OCI-LY1 (cell line): Measurements from ENCODE around the gene KLK13.

Experiments
- H2AFZ ChIP-seq: fragments of 200-600 bp; sonication (generic), shearing (Covaris generic); 2 replicates; pipeline ENCODE4 v1.6.0; 2014; ENCODE audit warnings: antibody characterized with exemption, mild to moderate bottlenecking, low read length
- H3F3A ChIP-seq: fragments of 200-600 bp; sonication (generic), shearing (Covaris generic); 2 replicates; pipeline ENCODE4 v1.6.0; 2014; ENCODE audit warnings: mild to moderate bottlenecking, antibody characterized with exemption, low read length, moderate library complexity; ENCODE audit not compliant: insufficient read depth
- H3K27ac ChIP-seq: fragments of 200-600 bp; sonication (generic); 2 replicates; pipeline ENCODE4 v1.5.1; 2014; ENCODE audit warnings: low read length, mixed run types, mild to moderate bottlenecking, low read depth; ENCODE audit not compliant: poor library complexity, severe bottlenecking
- H3K27me3 ChIP-seq: fragments of 200-600 bp; sonication (generic); 2 replicates; pipeline ENCODE4 v1.6.0; 2014; ENCODE audit warnings: antibody characterized with exemption, mild to moderate bottlenecking, low read length, moderate library complexity; ENCODE audit not compliant: insufficient read depth
- H3K36me3 ChIP-seq: fragments of 200-600 bp; sonication (generic); 2 replicates; pipeline ENCODE4 v1.6.1; 2014; ENCODE audit warnings: mild to moderate bottlenecking, antibody characterized with exemption, low read length, moderate library complexity, mixed read lengths; ENCODE audit not compliant: insufficient read depth
- H3K4me1 ChIP-seq: fragments of 200-600 bp; sonication (generic); 2 replicates; pipeline ENCODE4 v1.5.1; 2014; ENCODE audit warnings: mild to moderate bottlenecking, low read length, moderate library complexity; ENCODE audit not compliant: insufficient read depth, severe bottlenecking
- H3K4me2 ChIP-seq: fragments of 200-600 bp; sonication (generic), shearing (Covaris generic); 2 replicates; pipeline ENCODE4 v1.6.1; 2014; ENCODE audit warnings: low read length
- H3K4me3 ChIP-seq: fragments of 200-600 bp; sonication (generic); 2 replicates; pipeline ENCODE4 v1.5.1; 2014; ENCODE audit warnings: low read length, low read depth, mild to moderate bottlenecking, mixed read lengths; ENCODE audit not compliant: poor library complexity, severe bottlenecking
- H3K79me2 ChIP-seq: fragments of 200-600 bp; shearing (Covaris generic); 2 replicates; pipeline ENCODE4 v1.6.1; 2016; ENCODE audit warnings: mixed run types, low read length, mixed read lengths; ENCODE audit not compliant: insufficient read depth
- H3K9ac ChIP-seq: fragments of 200-600 bp; sonication (generic), shearing (Covaris generic); 2 replicates; pipeline ENCODE4 v1.6.1; 2014; ENCODE audit warnings: mild to moderate bottlenecking, low read length, mixed read lengths
- H3K9me2 ChIP-seq: fragments of 200-600 bp; sonication (generic), shearing (Covaris generic); 2 replicates; pipeline ENCODE4 v1.6.1; 2014; ENCODE audit warnings: low read depth, mild to moderate bottlenecking, low read length, mixed read lengths
- H3K9me3 ChIP-seq: fragments of 200-600 bp; shearing (Covaris generic); 2 replicates; pipeline ENCODE4 v1.6.1; 2014; ENCODE audit warnings: low read length, mixed read lengths
- H4K20me1 ChIP-seq: fragments of 200-600 bp; sonication (generic), shearing (Covaris generic); 2 replicates; pipeline ENCODE4 v1.6.0; 2016; ENCODE audit warnings: mild to moderate bottlenecking, low read length; ENCODE audit not compliant: insufficient read depth
- EZH2 ChIP-seq: fragments of 200-600 bp; sonication (generic), shearing (Covaris generic); IDR thresholded peaks from 2 replicates; pipeline ENCODE4 v1.8.0; 2017; ENCODE audit warnings: borderline replicate concordance, mixed run types, mild to moderate bottlenecking, antibody characterized with exemption, low read length, moderate library complexity, mixed read lengths
- TF ChIP-seq, protein P1 (sequence below): fragments of 200-600 bp; sonication (generic), shearing (Covaris generic); IDR thresholded peaks from 2 replicates; pipeline ENCODE4 v1.5.1; 2017; ENCODE audit warnings: mild to moderate bottlenecking, antibody characterized with exemption, low read length, moderate library complexity, mixed read lengths

The KLK13 gene

DNA sequence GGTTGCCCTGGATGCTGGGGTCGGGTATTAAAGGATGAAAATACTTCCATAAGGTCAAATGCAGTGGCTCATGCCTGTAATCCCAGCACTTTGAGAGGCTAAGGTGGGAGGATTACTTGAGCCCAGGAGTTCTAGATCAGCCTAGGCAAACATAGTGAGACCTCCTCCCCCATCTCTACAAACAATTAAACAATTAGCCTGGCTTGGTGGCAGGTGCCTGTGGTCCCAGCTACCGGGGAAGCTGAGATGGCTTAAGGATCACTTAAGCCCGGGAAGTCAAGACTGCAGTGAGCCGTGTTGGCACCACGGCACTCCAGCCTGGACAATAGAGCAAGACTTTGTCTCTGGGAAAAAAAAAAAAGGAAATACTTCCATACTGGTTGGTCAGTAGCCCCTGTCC is 40.0 kb downstream of the KLK13 start:
- no peak overlapping the region for H3K9ac ChIP-seq
- H3K4me1 ChIP-seq: no peaks in the 10 kb centered on the region
- H4K20me1 ChIP-seq: no peaks in the 10 kb centered on the region
- H3K4me3 ChIP-seq: no peak overlapping the region
- H3K27ac ChIP-seq: no peak overlapping the region
- H3K9me3 ChIP-seq: no peaks in the 10 kb centered on the region
- H2AFZ ChIP-seq: no peak overlapping the region
- H3K9me2 ChIP-seq: no peaks in the 10 kb centered on the region
- H3K27me3 ChIP-seq: no peaks in the 10 kb centered on the region; the same call in 1 of the 2 replicates
- H3F3A ChIP-seq: no peaks in the 10 kb centered on the region
- no peaks in the 10 kb centered on the region for H3K79me2 ChIP-seq
- TF ChIP-seq, protein P1, sequence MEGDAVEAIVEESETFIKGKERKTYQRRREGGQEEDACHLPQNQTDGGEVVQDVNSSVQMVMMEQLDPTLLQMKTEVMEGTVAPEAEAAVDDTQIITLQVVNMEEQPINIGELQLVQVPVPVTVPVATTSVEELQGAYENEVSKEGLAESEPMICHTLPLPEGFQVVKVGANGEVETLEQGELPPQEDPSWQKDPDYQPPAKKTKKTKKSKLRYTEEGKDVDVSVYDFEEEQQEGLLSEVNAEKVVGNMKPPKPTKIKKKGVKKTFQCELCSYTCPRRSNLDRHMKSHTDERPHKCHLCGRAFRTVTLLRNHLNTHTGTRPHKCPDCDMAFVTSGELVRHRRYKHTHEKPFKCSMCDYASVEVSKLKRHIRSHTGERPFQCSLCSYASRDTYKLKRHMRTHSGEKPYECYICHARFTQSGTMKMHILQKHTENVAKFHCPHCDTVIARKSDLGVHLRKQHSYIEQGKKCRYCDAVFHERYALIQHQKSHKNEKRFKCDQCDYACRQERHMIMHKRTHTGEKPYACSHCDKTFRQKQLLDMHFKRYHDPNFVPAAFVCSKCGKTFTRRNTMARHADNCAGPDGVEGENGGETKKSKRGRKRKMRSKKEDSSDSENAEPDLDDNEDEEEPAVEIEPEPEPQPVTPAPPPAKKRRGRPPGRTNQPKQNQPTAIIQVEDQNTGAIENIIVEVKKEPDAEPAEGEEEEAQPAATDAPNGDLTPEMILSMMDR: no peak
- TF ChIP-seq EZH2: no peak
- no peaks in the 10 kb centered on the region for H3K36me3 ChIP-seq
- H3K4me2 ChIP-seq: no peak overlapping the region

DNA sequence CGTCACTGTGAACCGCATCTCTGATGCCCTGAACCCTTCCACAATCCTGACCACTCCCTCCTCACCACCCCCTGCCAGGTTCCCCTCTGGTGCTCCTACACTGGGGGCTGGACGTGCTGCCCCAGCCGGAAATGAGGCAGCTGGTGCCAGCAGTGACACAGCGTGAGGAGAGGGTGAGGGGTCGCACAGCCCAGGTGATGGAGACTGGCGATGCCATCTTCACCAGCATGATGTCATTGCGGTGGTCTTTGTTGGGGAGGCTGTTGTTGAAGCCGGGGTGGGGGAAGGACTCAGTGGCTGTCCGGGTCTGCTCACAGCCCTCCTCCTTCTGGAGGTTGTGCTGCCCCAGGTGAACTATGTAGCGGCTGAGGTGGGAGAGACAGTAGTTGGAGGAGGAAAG is 40.9 kb downstream of the KLK13 start:
- no peaks in the 10 kb centered on the region for H4K20me1 ChIP-seq
- no peak for TF ChIP-seq EZH2
- TF ChIP-seq, protein P1: no peak
- no peaks in the 10 kb centered on the region for H3F3A ChIP-seq
- no peak overlapping the region for H3K4me2 ChIP-seq
- H3K79me2 ChIP-seq: no peaks in the 10 kb centered on the region
- no peak overlapping the region for H3K27ac ChIP-seq
- H2AFZ ChIP-seq: no peak overlapping the region
- H3K9ac ChIP-seq: no peak overlapping the region
- H3K4me3 ChIP-seq: no peak overlapping the region
- no peaks in the 10 kb centered on the region for H3K27me3 ChIP-seq
- no peaks in the 10 kb centered on the region for H3K4me1 ChIP-seq
- H3K36me3 ChIP-seq: no peaks in the 10 kb centered on the region
- no peaks in the 10 kb centered on the region for H3K9me3 ChIP-seq
- no peaks in the 10 kb centered on the region for H3K9me2 ChIP-seq

DNA sequence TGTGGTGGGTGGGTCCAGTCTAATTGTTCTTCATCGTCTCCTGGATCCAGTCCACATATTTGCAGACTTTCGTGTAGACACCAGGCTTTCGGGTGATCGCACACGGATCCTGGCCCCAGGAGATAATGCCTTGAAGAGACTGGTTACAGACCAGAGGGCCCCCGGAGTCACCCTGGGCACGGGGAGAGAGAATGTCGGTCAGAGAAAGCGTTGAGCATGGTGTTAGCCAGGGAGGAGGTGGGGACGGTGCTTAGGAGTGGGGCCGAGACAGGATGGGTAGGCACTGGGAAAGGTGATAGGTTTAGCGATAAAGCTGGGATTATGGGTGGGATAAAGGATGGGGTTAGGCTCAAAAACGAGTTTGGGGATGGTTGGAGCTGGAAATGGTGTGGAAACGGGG is 42.4 kb downstream of the KLK13 start:
- no peaks in the 10 kb centered on the region for H4K20me1 ChIP-seq
- TF ChIP-seq EZH2: no peak
- TF ChIP-seq, protein P1: no peak
- H3K4me2 ChIP-seq: no peak overlapping the region
- H3K27me3 ChIP-seq: no peaks in the 10 kb centered on the region
- H3K4me3 ChIP-seq: no peak overlapping the region
- H3K9me2 ChIP-seq: no peaks in the 10 kb centered on the region
- H3K9ac ChIP-seq: no peak overlapping the region
- H3K79me2 ChIP-seq: no peaks in the 10 kb centered on the region
- H3F3A ChIP-seq: no peaks in the 10 kb centered on the region
- H3K36me3 ChIP-seq: no peaks in the 10 kb centered on the region
- no peak overlapping the region for H2AFZ ChIP-seq
- H3K27ac ChIP-seq: no peak overlapping the region
- H3K4me1 ChIP-seq: no peaks in the 10 kb centered on the region
- no peaks in the 10 kb centered on the region for H3K9me3 ChIP-seq
